T-cell (primary cell): ENCODE data around the gene MRPL3. TPM values are rescaled to one million over a fixed set of nuclear protein-coding genes. Genes with fewer than 3 reads are reported as not detected.

Experiments used
- ATAC-seq, 4 experiments: fragments of 200-7000 bp in 3 of 4; fragments of 150-1000 bp in 1 of 4; cut with Tn5 transposase; replicated peaks in 1 of 4; 1 replicate in 3 of 4; 2 replicates in 1 of 4; pipeline ENCODE4 v1.10.0; 2021; ENCODE audit warnings: moderate library complexity in 3 of 4, mild to moderate bottlenecking in 2 of 4, moderate number of reproducible peaks in 1 of 4
- CTCF ChIA-PET, 2 donors: fragments of 300-600 bp; sonication (Branson Sonifier 250); formaldehyde crosslinking; loops; one replicate each; lab custom pipeline; 2022; ENCODE audit warnings: antibody characterized with exemption in 2 of 2; lab: Charles Lee
- POLR2A ChIA-PET, 2 donors: fragments of 300-600 bp; sonication (Branson Sonifier 250); formaldehyde crosslinking; loops; one replicate each; lab custom pipeline; 2022; ENCODE audit warnings: antibody characterized with exemption in 2 of 2; lab: Charles Lee
- DNase-seq, 35 experiments: peaks; one replicate each; pipeline versions ENCODE4 v3.0.0 to v3.0.0-alpha.2; 2013 to 2023
- H3K27ac ChIP-seq: one replicate; pipeline ENCODE4 v1.5.1; 2013; ENCODE audit warnings: low read length
- H3K27me3 ChIP-seq, 2 experiments: replicated peaks in 1 of 2; 1 replicate in 1 of 2; 2 replicates in 1 of 2; pipeline versions ENCODE4 v1.6.1 to v1.7.0; 2013; ENCODE audit warnings: low read length in 1 of 2, mixed read lengths in 1 of 2; ENCODE audit not compliant: control insufficient read depth in 2 of 2, insufficient read depth in 2 of 2; ENCODE audit errors: extremely low read depth in 1 of 2
- H3K36me3 ChIP-seq, 2 donors: 1 replicate in 1 of 2; 2 replicates in 1 of 2; pipeline versions ENCODE4 v1.6.1 to v1.7.0; 2013; ENCODE audit warnings: low read length in 1 of 2; ENCODE audit not compliant: control insufficient read depth in 2 of 2, insufficient read depth in 1 of 2; ENCODE audit errors: extremely low read depth in 1 of 2
- H3K4me1 ChIP-seq, 2 experiments: 1 replicate in 1 of 2; 2 replicates in 1 of 2; pipeline versions ENCODE4 v1.6.1 to v1.7.0; 2013; ENCODE audit warnings: low read length in 2 of 2, mixed read lengths in 1 of 2; ENCODE audit not compliant: insufficient read depth in 2 of 2, control insufficient read depth in 1 of 2; ENCODE audit errors: extremely low read depth in 1 of 2
- H3K4me3 ChIP-seq, 2 donors: 1 replicate in 1 of 2; 2 replicates in 1 of 2; pipeline versions ENCODE4 v1.5.1 to v1.7.0; 2013; ENCODE audit warnings: mild to moderate bottlenecking in 2 of 2, low read length in 1 of 2, moderate library complexity in 1 of 2; ENCODE audit not compliant: control insufficient read depth in 1 of 2; ENCODE audit errors: extremely low read depth in 1 of 2
- H3K9me3 ChIP-seq: 2 replicates; pipeline ENCODE4 v1.7.0; 2013
- H3K27ac Mint-ChIP-seq, 2 donors: one replicate each; pipeline ENCODE4 v1.8.0; 2020 to 2021; ENCODE audit warnings: mild to moderate bottlenecking in 2 of 2, mixed read lengths in 2 of 2
- H3K27me3 Mint-ChIP-seq, 2 donors: one replicate each; pipeline ENCODE4 v1.8.0; 2021 to 2022; ENCODE audit warnings: mixed read lengths in 2 of 2
- H3K36me3 Mint-ChIP-seq: one replicate; pipeline ENCODE4 v1.8.0; 2021; ENCODE audit warnings: mixed read lengths
- H3K4me1 Mint-ChIP-seq, 3 donors: one replicate each; pipeline ENCODE4 v1.8.0; 2020 to 2022; ENCODE audit warnings: mixed read lengths in 3 of 3, mild to moderate bottlenecking in 1 of 3
- H3K4me3 Mint-ChIP-seq, 3 donors: one replicate each; pipeline ENCODE4 v1.8.0; 2020 to 2022; ENCODE audit warnings: mild to moderate bottlenecking in 3 of 3, mixed read lengths in 3 of 3, moderate library complexity in 3 of 3
- H3K9me3 Mint-ChIP-seq, 3 donors: one replicate each; pipeline ENCODE4 v1.8.0; 2020 to 2022; ENCODE audit warnings: mixed read lengths in 3 of 3
- WGBS: methylation state at CpG from one replicate; pipeline ENCODE4 v1.1.5; 2013; ENCODE audit warnings: missing lambda C conversion rate; ENCODE audit not compliant: insufficient coverage; 5-methylcytosine and 5-hydroxymethylcytosine counted together
- total RNA-seq, 35 experiments: library from RNA in 6 of 35; stranded (reverse) in 6 of 35; fragments of 120-200 nt in 1 of 35; gene quantifications; one replicate each; pipeline versions ENCODE4 v1.2.1 to v1.2.4 and lab custom pipeline; 2013 to 2026

The MRPL3 gene
- total RNA-seq, 5 donors from 2014 or later (not counting 1 experiment from before 2014, with no cell fraction given) = 36.1 to 50.2 (median 42.0) TPM

DNA sequence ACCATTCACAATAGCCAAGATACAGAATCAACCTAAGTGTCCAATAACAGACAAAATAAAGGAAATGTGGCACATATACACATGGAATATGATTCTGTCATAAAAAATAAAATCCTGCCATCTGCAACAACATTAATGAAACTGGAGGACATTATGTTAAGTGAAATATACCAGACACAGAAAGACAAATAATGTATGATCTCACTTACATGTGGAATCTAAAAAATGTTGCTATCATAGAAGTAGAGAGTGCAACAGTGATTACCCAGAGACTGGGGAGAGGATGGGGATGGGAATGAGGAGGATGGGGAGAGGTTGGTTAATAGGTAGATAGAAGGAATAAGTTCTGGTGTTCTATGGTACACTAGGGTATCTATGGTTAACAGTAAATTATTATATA, 28.7 kb downstream of the MRPL3 start:
- Mint-ChIP-seq H3K27me3 (no peaks in the 10 kb centered on the region), H3K4me1 (peaks cover 40 to 50% (median 48%) of the 10 kb centered on the region in 3 donors), H3K9me3 (no peaks in the 10 kb centered on the region), H3K4me3 (no peak overlapping the region), H3K36me3 (peaks cover 45% of the 10 kb centered on the region), H3K27ac (no peak overlapping the region)
- ChIA-PET POLR2A (no interaction called here), CTCF (no interaction called here)
- no peak for DNase-seq
- Histone ChIP-seq H3K27me3 (no peaks in the 10 kb centered on the region), H3K4me1 (no peaks in the 10 kb centered on the region), H3K27ac (no peak overlapping the region), H3K4me3 (no peak overlapping the region), H3K36me3 (peaks cover 0 to 28% of the 10 kb centered on the region in 2 donors), H3K9me3 (no peaks in the 10 kb centered on the region)
- no peak for ATAC-seq

- ATAC-seq (no peak), DNase-seq (no peak)
- no peaks in the 10 kb centered on the region for H3K9me3 Mint-ChIP-seq
- no peaks in the 10 kb centered on the region for H3K9me3 ChIP-seq
- no peak overlapping the region for H3K4me3 Mint-ChIP-seq
- peaks cover 52% of the 10 kb centered on the region for H3K36me3 Mint-ChIP-seq
- H3K27me3 Mint-ChIP-seq = no peaks in the 10 kb centered on the region
- peaks cover 21 to 26% (median 22%) of the 10 kb centered on the region in 3 donors for H3K4me1 Mint-ChIP-seq
- H3K27ac ChIP-seq = no peak overlapping the region
- ChIA-PET POLR2A (no interaction called here), CTCF (no interaction called here)
- no peak overlapping the region for H3K4me3 ChIP-seq
- peaks cover 0 to 45% of the 10 kb centered on the region in 2 donors for H3K36me3 ChIP-seq
- no peaks in the 10 kb centered on the region for H3K4me1 ChIP-seq
- WGBS = 65% methylated on average over 2 of the region's 2 CpGs
- H3K27ac Mint-ChIP-seq = no peak overlapping the region
- no peaks in the 10 kb centered on the region for H3K27me3 ChIP-seq
Measured at GRCh38 chr3:131470377-131470776, 32.4 kb downstream of the MRPL3 start.

GRCh38 chr3:131458653-131459052, 44.1 kb downstream of the MRPL3 start:
- DNase-seq (no peak), ATAC-seq (no peak)
- POLR2A ChIA-PET = no interaction called here
- H3K27ac Mint-ChIP-seq = no peak overlapping the region
- peaks cover 43% of the 10 kb centered on the region for H3K36me3 Mint-ChIP-seq
- WGBS = 93% methylated on average over 3 of the region's 3 CpGs
- H3K27ac ChIP-seq = no peak overlapping the region
- no peak overlapping the region for H3K4me3 ChIP-seq
- peaks cover 0 to 7% of the 10 kb centered on the region in 2 donors for H3K36me3 ChIP-seq
- H3K4me1 ChIP-seq = no peaks in the 10 kb centered on the region
- CTCF ChIA-PET = no interaction called here
- H3K27me3 ChIP-seq = no peaks in the 10 kb centered on the region
- no peak overlapping the region for H3K4me3 Mint-ChIP-seq
- H3K9me3 Mint-ChIP-seq = no peaks in the 10 kb centered on the region
- no peaks in the 10 kb centered on the region for H3K9me3 ChIP-seq
- H3K27me3 Mint-ChIP-seq = no peaks in the 10 kb centered on the region
- H3K4me1 Mint-ChIP-seq = no peaks in the 10 kb centered on the region

- CTCF ChIA-PET = no interaction called here
- Mint-ChIP-seq H3K27me3 (no peaks in the 10 kb centered on the region), H3K4me3 (no peak overlapping the region), H3K27ac (no peak overlapping the region), H3K36me3 (peaks cover 31% of the 10 kb centered on the region), H3K9me3 (no peaks in the 10 kb centered on the region), H3K4me1 (no peaks in the 10 kb centered on the region)
- WGBS = no CpG with 5 or more reads among the region's 1 CpG
- Histone ChIP-seq H3K27me3 (no peaks in the 10 kb centered on the region), H3K9me3 (no peaks in the 10 kb centered on the region), H3K36me3 (peaks cover 0 to 4% of the 10 kb centered on the region in 2 donors), H3K4me3 (no peak overlapping the region), H3K4me1 (no peaks in the 10 kb centered on the region), H3K27ac (no peak overlapping the region)
- DNase-seq = no peak
- ATAC-seq = no peak
- POLR2A ChIA-PET = no interaction called here
Measured at GRCh38 chr3:131457220-131457619, 45.6 kb downstream of the MRPL3 start.

DNA sequence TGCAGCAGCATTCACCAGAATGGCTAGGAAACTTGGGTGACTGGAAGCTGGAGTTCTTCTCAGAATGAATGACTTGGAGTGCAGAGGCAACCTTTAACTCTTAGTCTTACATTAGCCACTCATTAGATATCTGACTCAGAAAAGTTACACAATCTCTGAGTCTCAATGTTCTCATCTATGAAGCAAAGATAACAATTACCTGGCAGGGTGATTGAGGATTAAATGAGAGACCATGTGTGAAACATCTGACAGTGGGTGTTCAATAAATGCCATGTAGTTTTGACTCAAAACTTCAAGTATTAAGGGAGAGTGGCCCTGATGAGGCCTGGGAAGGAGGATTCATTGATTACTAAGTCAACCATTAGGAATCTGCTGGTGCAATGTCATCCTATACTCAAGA, 48.3 kb downstream of the MRPL3 start:
- Histone ChIP-seq H3K4me1 (no peaks in the 10 kb centered on the region), H3K27ac (no peak overlapping the region), H3K4me3 (no peak overlapping the region), H3K36me3 (no peaks in the 10 kb centered on the region), H3K27me3 (no peaks in the 10 kb centered on the region), H3K9me3 (no peaks in the 10 kb centered on the region)
- POLR2A ChIA-PET = no interaction called here
- CTCF ChIA-PET = no interaction called here
- peaks cover 13% of the 10 kb centered on the region for H3K36me3 Mint-ChIP-seq
- H3K4me1 Mint-ChIP-seq = no peaks in the 10 kb centered on the region
- DNase-seq (no peak), ATAC-seq (no peak)
- H3K27me3 Mint-ChIP-seq = no peaks in the 10 kb centered on the region
- peaks cover 0 to under 1% (median under 1%) of the 10 kb centered on the region in 3 donors for H3K9me3 Mint-ChIP-seq
- no peak overlapping the region for H3K27ac Mint-ChIP-seq
- no peak overlapping the region for H3K4me3 Mint-ChIP-seq

DNA sequence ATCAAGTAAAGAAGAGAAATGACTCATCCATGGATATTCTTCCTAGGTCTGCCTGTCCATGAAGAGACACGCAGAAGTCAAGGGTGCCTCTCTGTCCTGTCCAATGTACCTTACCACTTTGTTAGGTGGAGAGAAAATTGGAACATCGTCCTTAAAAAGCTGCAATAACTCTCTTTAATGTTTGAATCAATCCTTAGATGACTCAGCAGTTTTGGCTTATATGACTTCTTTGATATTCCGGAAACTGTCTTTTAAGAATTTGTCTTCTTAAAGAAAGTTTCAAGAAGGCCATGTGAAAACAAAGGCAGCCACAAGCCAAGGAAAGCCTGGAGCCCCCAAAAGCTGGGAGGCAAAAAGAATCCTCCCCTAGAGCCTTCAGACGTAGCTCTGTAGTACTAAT, 49.2 kb downstream of the MRPL3 start:
- Histone ChIP-seq H3K27ac (no peak overlapping the region), H3K4me1 (no peaks in the 10 kb centered on the region), H3K36me3 (no peaks in the 10 kb centered on the region), H3K4me3 (no peak overlapping the region), H3K9me3 (no peaks in the 10 kb centered on the region), H3K27me3 (no peaks in the 10 kb centered on the region)
- ATAC-seq (no peak), DNase-seq (no peak)
- ChIA-PET CTCF (interaction anchor here in 1 of 2 donors (0.7 kb wide), 1 partner anchor 702 kb away, joined by 3 read pairs; no protein-coding TSS in a partner anchor), POLR2A (no interaction called here)
- Mint-ChIP-seq H3K36me3 (peaks cover 10% of the 10 kb centered on the region), H3K4me1 (no peaks in the 10 kb centered on the region), H3K27ac (no peak overlapping the region), H3K4me3 (no peak overlapping the region), H3K9me3 (peaks cover 0 to 8% (median 7%) of the 10 kb centered on the region in 3 donors), H3K27me3 (no peaks in the 10 kb centered on the region)
- no CpG with 5 or more reads among the region's 4 CpGs for WGBS

GRCh38 chr3:131447349-131447748, 55.4 kb downstream of the MRPL3 start:
- Histone ChIP-seq H3K36me3 (no peaks in the 10 kb centered on the region), H3K27ac (no peak overlapping the region), H3K9me3 (no peaks in the 10 kb centered on the region), H3K4me3 (no peak overlapping the region), H3K27me3 (no peaks in the 10 kb centered on the region), H3K4me1 (no peaks in the 10 kb centered on the region)
- ChIA-PET POLR2A (no interaction called here), CTCF (interaction anchor here in 1 of 2 donors (1.0 kb wide), 1 partner anchor 414 kb away, joined by 4 read pairs; no protein-coding TSS in a partner anchor)
- H3K9me3 Mint-ChIP-seq = peaks cover 0 to 16% (median 7%) of the 10 kb centered on the region in 3 donors
- H3K27ac Mint-ChIP-seq = no peak overlapping the region
- H3K27me3 Mint-ChIP-seq = peaks cover 0 to 5% of the 10 kb centered on the region in 2 donors
- ATAC-seq = no peak
- H3K4me3 Mint-ChIP-seq = no peak overlapping the region
- no peaks in the 10 kb centered on the region for H3K36me3 Mint-ChIP-seq
- no peak for DNase-seq
- no CpG with 5 or more reads among the region's 2 CpGs for WGBS
- no peaks in the 10 kb centered on the region for H3K4me1 Mint-ChIP-seq
